GM21526 (cell line): ENCODE measurements around the gene ATP10B.

ENCODE experiments used
- ATAC-seq: cut with Tn5 transposase; IDR thresholded peaks from one replicate; pipeline ENCODE4 v1.9.1; 2021; ENCODE audit warnings: moderate library complexity; ENCODE audit not compliant: unreplicated experiment, low FRiP score

Gene ATP10B

DNA sequence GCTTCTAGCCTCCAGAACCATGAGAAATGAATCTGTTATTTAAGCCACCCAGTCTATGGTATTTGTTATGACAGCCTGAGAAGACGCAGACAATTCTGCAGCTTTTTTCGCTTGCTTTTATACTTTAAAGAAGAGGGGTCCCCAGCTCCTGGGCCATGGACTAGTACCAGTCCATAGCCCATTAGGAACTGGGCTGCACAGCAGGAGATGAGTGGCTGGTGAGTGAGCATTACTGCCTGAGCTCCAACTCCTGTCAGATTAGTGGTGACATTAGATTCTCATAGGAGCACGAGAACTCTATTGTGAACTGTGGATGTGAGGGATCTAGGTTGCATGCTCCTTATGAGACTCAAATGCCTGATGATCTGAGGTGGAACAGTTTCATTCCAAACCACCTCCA is 278.7 kb downstream of the ATP10B start:
- ATAC-seq, result no peak

DNA sequence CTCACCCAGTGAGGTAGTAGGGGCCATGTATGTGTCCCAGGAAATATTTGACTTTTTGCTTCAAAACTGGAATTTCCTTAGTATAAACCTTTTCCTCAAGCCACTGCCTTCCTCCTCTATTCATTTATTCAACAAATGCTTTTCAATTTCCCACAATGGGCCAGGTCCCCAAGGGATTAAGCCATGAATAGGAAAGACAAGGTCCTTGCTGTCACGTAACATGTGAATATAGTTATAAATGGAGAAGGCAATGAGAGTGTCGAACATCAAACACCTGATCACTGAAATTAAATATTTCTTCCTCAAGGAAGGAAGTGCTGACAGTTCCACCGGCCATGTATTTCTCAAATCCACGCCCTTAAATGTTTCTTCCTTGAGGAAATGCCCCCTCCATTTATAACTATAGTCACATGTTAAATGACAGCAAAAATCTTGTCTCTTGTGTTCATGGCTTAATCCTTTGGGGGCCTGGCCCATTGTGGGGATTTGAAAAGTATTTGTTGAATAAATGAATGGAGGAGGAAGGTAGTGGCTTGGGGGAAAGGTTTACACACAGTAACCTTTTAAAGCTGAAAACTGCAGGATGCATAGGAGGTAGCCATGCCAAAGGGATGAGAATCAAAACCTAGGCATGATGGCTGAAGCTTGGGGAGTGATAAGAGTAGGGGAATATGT is 284.8 kb downstream of the ATP10B start:
- ATAC-seq, result no peak

DNA sequence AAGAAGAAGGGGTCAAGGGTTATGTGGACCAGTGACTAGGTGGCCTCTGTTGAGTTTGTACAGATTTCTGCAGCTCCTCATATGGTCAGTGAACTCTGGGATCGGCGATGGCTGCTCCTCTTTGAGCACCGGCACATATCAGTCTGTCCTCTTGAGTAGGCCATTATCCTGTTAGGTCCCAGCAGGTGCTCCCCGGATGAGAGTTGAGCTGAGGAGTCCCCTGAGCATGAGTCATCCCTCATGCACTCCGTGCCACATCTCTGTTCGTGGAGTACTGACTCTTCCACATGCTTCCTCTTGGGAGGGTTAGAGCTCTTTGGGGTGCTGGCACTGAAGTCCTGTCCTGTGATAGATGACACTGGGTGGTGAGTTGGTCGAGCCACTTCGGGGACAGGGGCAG is 286.6 kb downstream of the ATP10B start:
- no peak for ATAC-seq

DNA sequence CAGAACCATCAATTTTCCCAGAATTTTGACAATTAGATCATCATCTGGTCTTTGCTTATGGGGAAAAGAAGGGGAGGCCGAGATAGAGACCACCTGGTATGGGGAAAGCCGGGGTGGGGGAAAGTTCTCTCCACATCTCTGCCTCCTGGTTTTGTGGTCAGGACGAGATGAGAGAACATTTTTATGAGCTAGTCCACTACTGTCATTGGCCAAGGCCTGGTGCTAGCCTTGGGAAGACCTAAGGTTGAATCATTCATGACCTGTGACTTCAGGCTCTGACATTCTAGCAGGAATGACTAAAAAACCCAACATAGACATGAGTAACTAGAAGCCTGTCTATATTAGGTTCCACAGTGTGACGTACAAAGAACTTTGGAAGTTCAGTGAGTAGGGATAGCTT is 295.2 kb downstream of the ATP10B start:
- ATAC-seq, result no peak

DNA sequence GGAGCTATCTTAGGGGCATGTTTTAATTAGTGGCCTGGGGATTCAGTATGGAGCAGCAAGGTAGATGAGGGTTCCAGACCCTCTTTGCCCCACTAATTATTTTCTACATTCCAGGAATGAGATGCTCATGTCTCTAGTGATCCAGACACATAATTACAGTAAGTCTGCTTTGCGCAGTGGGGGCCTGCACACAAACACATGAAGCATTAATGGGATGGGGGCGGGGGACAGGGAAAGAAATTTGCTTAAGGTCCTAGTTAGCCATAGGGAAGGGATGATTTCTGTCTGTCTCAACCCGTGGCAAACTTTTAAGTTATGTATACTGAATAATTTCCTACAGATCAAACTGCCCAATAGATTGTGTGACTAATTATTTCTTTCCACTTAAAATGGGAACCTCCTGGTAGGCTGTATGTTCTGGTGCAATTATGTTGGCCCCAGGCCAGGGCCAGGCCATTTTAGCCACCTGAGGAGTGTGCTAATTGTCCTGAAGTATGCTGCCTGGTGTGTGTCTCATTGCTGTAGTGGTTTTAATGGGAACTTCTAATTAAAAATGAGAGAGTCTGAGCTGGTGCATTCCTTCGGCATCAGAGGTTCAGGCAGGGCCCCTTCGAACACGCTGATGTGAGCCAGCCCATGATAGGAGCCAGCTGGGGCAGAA is 295.9 kb downstream of the ATP10B start:
- ATAC-seq, result no peak

DNA sequence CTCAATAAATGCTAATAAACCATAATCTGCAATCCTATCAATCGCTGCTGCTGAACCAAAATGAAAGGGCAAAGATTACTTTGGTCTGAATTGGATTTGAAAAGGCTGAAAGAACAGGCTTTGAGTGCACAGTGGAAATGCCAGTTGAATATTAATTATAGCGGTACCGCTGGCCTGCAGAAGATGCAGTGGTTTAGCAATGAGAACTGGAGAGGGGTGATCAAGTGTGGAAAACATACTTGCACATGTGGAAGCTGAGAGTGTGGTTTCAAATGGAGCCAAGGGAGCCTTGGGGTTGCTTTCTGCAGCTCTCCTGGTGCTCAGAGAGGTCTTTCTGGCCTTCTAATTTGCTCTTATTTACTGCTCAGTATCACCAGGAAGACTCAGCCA is 296.4 kb downstream of the ATP10B start:
- no peak for ATAC-seq

DNA sequence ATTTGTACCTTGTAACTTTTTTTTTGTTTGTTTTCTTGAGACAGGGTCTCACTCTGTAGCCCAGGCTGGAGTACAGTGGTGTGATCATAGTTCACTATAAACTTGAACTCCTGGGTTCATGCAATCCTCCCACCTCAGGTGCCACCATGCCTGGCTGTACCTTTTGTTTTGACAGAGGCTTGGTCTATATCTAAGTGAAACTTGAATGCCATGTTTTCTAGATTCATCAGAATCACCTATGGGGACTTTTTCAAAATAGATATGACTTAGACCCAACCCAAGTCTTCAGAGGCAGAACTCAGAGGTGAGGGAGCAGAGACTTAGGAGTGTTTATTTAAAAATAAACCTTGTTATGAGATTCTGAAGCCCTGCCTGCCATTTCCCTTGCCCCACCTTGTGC is 301.9 kb downstream of the ATP10B start:
- no peak for ATAC-seq

DNA sequence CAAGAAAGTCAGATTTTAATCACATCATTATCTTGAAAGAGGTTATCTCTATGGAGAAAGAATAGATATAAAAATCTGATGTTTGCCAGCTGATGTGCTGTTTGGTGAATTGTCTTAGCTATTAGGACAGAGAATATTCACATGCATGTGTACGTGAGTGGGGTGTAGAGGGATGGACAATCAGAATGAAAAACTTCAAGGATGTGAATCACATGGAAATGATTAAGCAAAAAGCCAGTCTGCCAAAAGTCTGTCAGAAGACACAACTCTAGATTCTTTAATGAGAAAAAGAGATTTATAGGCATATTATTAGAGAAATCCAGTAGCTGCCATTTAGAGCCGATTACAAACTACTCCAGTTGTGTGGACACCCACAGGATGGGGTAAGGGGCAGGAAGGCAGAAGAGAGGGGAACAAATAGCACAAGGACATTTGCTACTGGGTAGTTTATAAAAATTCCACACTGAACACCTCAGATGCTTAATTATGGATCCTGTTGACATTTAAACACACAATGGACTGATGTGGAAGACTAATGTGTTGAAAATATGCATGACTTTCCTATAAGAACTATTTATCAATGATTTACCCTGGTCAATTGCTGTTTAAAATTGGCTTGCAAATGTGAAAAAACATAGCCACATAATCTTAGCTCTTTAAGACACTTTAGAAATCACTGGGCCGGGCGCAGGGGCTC is 302.9 kb downstream of the ATP10B start:
- no peak for ATAC-seq

DNA sequence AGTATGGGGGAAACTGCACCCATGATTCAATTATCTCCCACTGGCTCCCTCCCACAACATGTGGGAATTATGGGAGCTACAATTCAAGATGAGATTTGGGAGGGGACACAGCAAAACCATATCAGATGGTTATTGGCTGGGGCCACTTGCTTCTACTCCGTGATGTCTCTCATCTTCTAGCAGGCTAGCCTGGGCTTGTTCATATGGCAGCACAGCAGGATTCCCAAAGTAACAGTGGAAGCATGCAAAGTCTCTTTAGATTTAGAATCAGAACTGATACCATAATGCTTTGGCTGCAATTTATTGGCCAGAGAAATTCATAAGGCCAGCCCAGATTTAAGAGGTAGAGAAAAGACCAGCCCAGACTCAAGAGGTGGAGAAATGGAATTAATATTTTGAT is 304.1 kb downstream of the ATP10B start:
- ATAC-seq, result no peak

DNA sequence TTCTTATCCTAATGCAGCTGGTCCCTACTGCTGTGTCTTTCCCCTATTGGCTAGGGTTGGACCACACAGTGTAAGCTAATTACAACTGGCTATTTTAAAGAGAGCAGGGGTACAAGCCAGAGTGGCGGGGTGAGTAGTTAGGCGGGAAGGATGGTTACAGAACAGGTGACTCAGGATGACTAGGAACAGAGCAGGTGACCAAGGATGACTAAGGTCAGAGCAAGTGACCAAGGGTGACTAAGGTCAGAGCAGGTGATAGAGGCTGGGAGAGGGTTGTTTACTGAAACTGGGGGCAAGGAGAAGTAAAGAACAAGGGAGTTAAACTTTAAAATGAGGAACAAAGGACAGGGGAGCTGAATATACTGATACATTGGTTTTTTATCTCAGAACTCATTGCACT is 304.9 kb downstream of the ATP10B start:
- no peak for ATAC-seq

DNA sequence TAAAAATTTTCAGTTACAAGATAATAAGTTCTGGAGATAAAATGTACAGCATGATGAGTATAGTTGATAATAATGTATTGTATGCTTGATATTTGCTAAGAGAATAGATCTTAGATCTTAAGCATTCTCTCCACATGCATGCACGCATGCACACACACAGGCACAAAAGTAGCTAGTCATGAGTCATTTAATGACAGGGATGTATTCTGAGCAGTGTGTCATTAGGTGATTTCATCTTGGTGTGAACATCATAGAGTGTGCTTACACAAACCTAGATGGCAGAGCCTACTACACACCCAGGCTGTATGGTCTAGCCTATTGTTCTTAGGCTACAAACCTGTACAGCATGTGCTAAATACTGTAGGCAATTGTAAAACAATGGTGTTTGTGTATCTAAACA is 306.2 kb downstream of the ATP10B start:
- ATAC-seq, result no peak

DNA sequence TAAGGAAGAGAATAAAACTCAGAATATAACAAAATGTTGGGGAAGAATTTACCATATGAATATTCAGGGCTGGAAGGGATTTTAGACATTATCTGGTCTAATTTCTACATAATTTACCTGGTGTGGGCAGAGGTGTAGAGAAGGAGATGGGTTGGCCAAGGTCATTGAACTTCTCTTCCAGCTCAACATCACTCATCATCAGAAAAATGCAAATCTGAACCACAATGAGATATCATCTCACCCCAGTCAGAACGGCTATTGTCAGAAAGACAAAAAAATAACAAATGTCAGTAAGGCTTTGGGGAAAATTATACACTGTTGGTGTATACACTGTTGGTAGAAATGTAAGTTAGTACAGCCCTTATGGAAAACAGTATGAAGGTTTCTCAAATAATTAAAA is 308.6 kb downstream of the ATP10B start:
- no peak for ATAC-seq

DNA sequence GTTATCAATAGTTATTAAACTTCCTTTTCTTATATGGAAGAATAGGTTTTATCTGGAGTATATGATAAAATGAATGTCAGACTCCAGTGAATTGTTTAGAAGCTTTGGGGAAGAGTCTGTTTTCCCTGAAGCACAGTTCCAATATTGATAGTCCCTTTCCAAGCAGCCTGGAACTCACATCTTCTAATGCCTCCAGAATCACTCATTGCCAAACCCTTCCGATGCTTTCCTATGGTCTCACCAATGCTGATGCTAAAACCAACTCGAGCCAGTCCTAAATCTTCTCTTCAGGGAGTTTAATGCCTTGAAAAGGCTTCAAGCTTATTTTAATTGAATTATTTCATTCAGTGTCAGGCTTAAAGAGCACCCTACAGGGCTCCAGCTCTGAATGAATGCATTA is 309.2 kb downstream of the ATP10B start:
- ATAC-seq, result no peak

DNA sequence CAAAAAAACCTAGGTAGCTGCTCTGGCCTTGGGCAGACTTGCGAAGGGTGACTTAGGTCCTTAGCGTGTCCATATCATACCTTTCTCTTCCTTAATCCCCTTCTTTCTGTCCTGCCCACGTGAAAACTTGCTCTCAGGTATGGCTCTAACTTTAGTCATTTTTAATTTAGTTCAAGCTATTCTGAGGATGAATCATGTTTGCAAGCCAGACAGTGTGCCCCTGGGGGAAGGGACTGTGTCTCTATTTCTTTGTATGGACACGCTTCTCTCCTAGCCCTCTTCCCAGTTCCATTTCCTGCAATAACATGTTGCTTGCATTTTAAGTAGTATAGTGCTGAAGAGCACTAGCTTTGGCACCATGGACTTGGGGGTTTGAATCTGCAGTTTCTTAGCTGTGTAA is 309.7 kb downstream of the ATP10B start:
- no peak for ATAC-seq

DNA sequence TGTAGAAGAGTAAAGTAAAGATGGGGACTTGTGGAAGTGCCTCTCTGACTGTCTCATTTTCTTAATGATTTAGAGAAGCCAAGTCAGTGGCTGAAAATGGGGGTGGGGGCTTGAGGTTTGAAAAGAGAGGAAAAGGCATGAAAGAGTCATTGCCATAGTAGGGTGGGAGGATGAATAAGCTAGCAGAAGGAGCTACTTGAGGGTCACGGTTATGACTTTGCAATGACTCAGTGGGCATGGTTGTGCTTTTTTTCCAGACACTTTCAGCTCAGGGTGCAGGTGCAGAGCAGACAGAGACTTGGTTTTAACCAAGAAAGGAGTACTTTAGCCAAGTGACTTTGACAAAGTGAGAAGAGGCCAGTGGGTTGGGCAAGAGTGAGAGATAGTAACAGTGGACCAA is 312.6 kb downstream of the ATP10B start:
- ATAC-seq, result no peak

DNA sequence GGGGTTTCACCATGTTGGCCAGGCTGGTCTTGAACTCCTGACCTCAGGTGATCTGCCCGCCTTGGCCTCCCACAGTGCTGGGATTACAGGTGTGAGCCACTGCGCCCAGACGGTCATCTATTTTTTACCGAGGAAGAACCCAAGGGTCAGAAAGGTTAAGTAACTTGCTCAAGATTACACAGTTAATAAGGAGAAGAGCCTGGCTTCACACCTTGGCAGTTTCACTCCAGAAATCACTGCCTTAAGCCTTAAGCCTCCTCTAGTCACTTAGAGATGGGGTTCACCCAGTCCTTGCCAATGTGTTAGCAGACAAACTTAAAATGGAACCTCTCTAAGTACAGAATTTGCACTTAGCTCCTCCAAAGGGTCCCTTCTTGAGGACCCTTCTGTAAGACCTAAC is 314.1 kb downstream of the ATP10B start:
- ATAC-seq, result no peak

DNA sequence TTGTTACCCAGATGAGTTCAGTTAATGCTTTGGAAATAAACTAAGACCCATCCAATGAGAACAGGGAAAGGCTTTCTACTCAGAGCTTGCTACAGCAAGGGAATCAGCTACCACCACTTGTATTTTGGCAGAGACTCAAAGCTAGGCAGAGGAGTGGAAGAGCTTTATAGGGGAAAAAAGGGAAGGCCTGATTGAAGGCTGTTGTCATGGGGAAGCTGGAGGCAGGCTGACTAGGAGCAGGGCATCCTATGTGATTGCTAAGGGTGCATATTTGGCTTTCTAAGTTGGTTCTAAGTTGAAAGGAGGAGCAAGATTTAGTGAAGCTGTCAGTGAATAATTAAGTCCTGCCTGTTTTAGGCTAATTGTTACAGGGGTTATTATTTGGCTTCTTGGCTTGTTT is 314.9 kb downstream of the ATP10B start:
- no peak for ATAC-seq

DNA sequence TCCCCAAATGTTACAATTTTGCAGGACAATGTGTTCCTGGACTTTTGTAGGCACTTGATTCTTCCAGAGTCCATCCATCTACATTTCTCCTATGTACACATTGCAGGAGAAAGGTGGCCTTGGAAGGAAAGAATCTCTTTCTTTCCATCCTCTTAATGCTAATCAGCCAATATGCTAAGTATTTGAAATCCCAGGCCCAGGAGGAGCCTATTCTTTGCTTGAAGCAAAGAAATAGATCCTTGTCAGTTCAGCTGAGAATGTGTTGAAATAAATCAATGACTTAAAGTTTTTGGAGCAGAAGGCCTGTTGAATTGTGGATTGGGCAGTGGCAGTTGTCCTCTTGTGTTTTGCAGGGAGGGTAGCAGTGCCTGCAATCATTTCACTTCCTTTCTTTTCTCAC is 317.1 kb downstream of the ATP10B start:
- no peak for ATAC-seq

DNA sequence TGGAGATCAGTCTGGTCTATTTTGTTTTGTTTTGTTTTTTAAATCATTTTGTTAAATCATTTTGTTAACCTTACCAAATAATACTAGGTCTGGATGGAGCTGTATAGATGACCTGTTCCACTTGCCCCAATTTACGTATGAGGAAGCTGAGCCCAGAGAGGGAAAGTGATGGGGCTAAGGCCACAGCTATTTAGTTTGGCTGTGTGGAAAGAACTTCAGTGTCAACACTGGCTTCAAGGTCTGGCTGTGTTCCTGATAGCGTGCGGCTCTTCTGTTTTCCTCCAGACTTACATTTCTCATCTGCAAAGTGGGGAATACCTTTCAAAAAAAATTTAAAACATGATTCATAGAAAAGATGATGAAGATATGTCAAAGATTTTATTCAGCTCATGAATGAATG is 317.9 kb downstream of the ATP10B start:
- no peak for ATAC-seq

DNA sequence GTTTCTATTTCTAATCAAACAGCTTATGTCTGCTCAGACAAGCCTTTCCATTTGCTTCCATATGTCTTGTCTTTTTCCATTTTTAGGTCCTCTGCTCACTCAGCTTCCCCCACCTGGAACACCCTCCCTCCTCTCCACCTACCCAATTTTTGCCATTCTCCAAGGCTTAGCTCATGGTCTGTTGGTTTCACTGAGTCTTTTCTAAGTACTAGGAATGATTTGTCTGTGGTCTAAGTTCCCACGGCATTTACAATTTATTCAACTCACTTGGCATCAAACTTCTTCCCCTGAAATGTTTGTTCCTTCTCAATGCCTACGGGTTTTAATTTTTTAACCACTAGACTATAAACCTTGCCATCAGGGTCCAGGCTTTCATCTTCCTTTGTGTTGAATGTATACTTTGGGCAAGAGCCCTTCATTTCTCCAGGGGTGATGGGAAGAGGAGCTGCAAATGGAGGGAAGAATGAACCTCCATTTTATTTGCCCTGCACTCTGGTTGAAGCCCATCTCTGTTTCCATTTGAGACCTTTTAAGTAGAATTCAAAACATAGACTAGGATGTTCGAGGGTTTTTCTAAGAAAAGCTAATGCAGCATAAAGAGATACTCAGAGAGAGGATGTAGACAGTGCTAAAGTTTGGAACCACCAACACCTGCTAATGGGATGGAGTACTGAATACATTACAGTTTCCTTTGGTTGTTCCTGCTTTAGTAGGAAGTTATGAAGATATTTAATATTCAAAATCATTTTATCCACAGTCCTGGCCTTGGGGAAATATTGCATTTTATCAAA is 326.3 kb downstream of the ATP10B start:
- no peak for ATAC-seq

DNA sequence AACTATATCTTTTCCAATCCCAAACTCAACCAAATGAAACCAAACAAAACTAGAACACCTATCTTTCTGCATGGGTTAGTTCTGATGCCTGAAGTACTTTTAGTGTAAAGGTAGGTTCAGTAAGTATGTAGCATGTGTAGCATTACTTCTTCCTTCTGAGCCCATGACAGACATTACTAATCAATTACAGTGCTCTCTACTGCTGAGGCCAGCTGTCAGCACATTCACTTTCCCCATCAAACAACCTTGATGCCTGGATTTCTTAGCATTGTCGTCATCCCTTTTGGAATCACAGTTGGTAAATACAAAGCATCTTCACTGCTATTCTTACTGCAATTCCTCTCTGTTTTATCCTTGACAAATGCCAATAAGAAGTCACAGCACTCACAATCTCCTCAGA is 327.2 kb downstream of the ATP10B start:
- ATAC-seq, result no peak
